Gastrocnemius medialis (tissue), 4 donors: ENCODE measurements around the gene LSAMP.

Experiments used
- POLR2A ChIP-seq, 2 donors: fragments of 450-650 bp; IDR thresholded peaks; one replicate each; pipeline ENCODE4 v1.6.1; 2017; ENCODE audit warnings: antibody characterized with exemption in 2 of 2, mild to moderate bottlenecking in 2 of 2, moderate library complexity in 2 of 2
- TF ChIP-seq, protein P1 (sequence below), 5 experiments: fragments of 450-650 bp in 3 of 5; fragments of 200-600 bp in 2 of 5; sonication (generic) in 2 of 5; IDR thresholded peaks in 4 of 5; conservative IDR thresholded peaks in 1 of 5; 1 replicate in 4 of 5; 2 replicates in 1 of 5; pipeline ENCODE4 v1.5.1; 2016 to 2019; ENCODE audit warnings: antibody characterized with exemption in 5 of 5, mild to moderate bottlenecking in 3 of 5, moderate library complexity in 3 of 5

DNA sequence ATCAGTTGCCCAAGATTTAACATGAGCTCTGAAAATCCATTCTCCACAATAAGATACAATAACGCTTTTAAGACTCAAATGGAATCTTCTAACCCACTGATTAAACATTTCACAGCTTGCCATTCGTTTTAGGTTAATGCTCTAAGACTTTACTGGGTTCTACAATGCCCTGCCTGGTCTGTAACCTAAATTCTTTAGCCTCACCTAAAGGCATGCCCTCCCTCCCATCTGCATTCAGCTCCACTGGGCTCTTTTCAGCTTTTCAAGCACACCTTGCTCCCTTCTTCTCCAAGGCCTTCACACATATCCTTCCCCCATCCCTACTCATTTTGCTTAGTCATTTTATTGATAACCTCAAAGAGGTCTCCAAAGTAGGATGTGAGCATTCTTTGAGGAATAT, 290.9 kb downstream of the LSAMP start:
- TF ChIP-seq, protein P1, sequence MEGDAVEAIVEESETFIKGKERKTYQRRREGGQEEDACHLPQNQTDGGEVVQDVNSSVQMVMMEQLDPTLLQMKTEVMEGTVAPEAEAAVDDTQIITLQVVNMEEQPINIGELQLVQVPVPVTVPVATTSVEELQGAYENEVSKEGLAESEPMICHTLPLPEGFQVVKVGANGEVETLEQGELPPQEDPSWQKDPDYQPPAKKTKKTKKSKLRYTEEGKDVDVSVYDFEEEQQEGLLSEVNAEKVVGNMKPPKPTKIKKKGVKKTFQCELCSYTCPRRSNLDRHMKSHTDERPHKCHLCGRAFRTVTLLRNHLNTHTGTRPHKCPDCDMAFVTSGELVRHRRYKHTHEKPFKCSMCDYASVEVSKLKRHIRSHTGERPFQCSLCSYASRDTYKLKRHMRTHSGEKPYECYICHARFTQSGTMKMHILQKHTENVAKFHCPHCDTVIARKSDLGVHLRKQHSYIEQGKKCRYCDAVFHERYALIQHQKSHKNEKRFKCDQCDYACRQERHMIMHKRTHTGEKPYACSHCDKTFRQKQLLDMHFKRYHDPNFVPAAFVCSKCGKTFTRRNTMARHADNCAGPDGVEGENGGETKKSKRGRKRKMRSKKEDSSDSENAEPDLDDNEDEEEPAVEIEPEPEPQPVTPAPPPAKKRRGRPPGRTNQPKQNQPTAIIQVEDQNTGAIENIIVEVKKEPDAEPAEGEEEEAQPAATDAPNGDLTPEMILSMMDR (IDR thresholded peaks at IDR 0.05 in 4 of 5, conservative IDR thresholded peaks at IDR 0.05 in 1 of 5), result no peak
- TF ChIP-seq POLR2A (IDR thresholded peaks at IDR 0.05), result no peak
